OCI-LY1 (cell line): Measurements from ENCODE around the gene GANC.

Experiments
- EZH2 ChIP-seq: fragments of 200-600 bp; sonication (generic), shearing (Covaris generic); IDR thresholded peaks from 2 replicates; pipeline ENCODE4 v1.8.0; 2017; ENCODE audit warnings: borderline replicate concordance, mixed run types, mild to moderate bottlenecking, antibody characterized with exemption, low read length, moderate library complexity, mixed read lengths
- TF ChIP-seq, protein P1 (sequence below): fragments of 200-600 bp; sonication (generic), shearing (Covaris generic); IDR thresholded peaks from 2 replicates; pipeline ENCODE4 v1.5.1; 2017; ENCODE audit warnings: mild to moderate bottlenecking, antibody characterized with exemption, low read length, moderate library complexity, mixed read lengths

DNA sequence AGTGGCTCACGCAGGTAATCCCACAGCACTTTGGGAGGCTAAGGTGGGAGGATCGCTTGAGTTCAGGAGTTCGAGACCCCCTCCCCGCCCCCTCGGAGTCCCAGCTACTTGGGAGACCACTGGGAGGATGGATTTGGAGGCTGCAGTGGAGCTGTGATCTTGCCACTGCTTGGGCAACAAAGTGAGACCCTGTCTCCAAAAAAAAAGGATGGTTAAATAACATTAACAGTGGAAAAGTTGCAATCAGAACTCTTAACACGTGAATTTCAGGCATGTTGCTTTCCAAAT lies 1.6 kb downstream of the GANC start:
- TF ChIP-seq, protein P1, sequence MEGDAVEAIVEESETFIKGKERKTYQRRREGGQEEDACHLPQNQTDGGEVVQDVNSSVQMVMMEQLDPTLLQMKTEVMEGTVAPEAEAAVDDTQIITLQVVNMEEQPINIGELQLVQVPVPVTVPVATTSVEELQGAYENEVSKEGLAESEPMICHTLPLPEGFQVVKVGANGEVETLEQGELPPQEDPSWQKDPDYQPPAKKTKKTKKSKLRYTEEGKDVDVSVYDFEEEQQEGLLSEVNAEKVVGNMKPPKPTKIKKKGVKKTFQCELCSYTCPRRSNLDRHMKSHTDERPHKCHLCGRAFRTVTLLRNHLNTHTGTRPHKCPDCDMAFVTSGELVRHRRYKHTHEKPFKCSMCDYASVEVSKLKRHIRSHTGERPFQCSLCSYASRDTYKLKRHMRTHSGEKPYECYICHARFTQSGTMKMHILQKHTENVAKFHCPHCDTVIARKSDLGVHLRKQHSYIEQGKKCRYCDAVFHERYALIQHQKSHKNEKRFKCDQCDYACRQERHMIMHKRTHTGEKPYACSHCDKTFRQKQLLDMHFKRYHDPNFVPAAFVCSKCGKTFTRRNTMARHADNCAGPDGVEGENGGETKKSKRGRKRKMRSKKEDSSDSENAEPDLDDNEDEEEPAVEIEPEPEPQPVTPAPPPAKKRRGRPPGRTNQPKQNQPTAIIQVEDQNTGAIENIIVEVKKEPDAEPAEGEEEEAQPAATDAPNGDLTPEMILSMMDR, result no peak
- TF ChIP-seq EZH2, result no peak
